SU-DHL-6 (cell line): ENCODE measurements around the gene TMEM86B.
"Not testable (repeated sequence)": the region's sequence is repeated elsewhere in the genome, so short reads cannot be mapped to it uniquely, and the experiment has no call there.

Source experiments
- CTCF ChIP-seq: fragments of 200-600 bp; sonication (generic); IDR thresholded peaks from one replicate; pipeline ENCODE4 v1.5.1; 2017; ENCODE audit warnings: antibody characterized with exemption, mild to moderate bottlenecking, low read length, moderate library complexity; ENCODE audit not compliant: insufficient read depth, poor library complexity, severe bottlenecking
- EZH2phosphoT487 ChIP-seq: fragments of 200-600 bp; sonication (generic), shearing (Covaris generic); conservative IDR thresholded peaks from 2 replicates; pipeline ENCODE4 v1.6.1; 2018; ENCODE audit warnings: mild to moderate bottlenecking, antibody characterized with exemption, low read length, moderate library complexity, mixed read lengths

- not testable (repeated sequence) for TF ChIP-seq CTCF, EZH2phosphoT487
These were observed 26.4 kb downstream of the TMEM86B start for GRCh38 chr19:55202199-55202598.
